GM12875 (cell line): Measurements from ENCODE around the gene THADA.

Experiments used
- H3K4me3 ChIP-seq: one replicate; pipeline ENCODE4 v1.5.1; 2011; ENCODE audit warnings: low read depth, low read length, control low read depth
- TF ChIP-seq, protein P1 (sequence below): IDR thresholded peaks from 2 replicates; pipeline ENCODE4 v1.5.1; 2011; ENCODE audit warnings: low read depth, mild to moderate bottlenecking, control low read depth, inconsistent platforms, low read length, moderate library complexity, borderline replicate concordance; ENCODE audit not compliant: insufficient read depth

THADA gene

DNA sequence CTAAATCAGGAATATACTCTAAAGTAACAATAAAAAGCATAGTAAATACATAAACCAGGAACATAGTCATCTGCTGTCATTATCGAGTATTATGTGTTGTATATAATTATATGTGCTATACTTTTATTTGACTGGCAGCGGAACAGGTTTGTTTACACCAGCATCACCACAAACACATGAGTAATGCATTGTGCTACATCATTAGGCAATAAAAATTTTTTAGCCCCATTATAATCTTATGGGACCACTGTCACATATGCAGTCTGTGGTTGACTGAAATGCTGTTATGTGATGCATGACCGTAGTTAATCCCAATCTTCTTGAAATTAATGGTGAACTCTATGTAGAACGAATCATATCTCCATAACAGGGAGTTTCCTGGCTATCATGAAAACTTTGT, 232.7 kb downstream of the THADA start:
- TF ChIP-seq, protein P1, sequence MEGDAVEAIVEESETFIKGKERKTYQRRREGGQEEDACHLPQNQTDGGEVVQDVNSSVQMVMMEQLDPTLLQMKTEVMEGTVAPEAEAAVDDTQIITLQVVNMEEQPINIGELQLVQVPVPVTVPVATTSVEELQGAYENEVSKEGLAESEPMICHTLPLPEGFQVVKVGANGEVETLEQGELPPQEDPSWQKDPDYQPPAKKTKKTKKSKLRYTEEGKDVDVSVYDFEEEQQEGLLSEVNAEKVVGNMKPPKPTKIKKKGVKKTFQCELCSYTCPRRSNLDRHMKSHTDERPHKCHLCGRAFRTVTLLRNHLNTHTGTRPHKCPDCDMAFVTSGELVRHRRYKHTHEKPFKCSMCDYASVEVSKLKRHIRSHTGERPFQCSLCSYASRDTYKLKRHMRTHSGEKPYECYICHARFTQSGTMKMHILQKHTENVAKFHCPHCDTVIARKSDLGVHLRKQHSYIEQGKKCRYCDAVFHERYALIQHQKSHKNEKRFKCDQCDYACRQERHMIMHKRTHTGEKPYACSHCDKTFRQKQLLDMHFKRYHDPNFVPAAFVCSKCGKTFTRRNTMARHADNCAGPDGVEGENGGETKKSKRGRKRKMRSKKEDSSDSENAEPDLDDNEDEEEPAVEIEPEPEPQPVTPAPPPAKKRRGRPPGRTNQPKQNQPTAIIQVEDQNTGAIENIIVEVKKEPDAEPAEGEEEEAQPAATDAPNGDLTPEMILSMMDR = no peak
- H3K4me3 ChIP-seq = no peak overlapping the region

DNA sequence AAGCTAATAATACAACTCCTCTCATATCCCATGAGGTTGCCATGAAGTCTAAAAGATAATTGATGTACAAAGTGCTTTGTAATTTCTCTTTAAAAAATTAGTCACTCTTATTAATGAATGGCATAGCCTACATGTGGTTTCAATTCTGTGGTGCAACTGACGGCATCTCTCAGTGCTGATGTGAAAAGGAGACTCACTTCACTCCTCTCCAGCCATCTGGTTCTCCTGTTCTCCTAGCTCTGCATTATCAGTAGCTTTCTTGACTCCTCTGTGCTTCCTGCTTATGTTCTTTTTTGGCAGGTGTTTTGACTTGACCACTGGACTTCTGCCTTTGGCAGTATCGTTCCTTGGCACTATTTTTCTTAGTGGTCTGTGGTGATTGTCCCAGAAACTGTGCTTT, 234.6 kb downstream of the THADA start:
- no peak overlapping the region for H3K4me3 ChIP-seq
- TF ChIP-seq, protein P1 = no peak

DNA sequence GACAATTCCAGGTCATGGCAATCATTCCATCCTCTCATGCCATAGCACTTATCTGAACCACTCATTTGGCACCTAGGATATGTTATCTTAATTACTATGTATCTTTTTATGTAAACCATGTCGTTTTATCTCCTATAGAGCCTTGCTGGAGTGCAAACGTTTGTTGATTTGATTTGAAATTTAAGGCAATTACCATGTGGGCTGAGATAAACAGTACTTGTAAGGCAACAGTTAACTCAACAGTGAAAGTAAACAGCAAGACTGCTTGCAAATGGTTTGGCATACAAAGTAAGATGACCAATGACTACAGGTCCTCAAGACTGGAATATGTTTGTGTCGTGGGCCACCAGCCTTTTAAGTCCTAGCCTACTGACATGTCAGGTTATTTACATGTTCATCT, 235.7 kb downstream of the THADA start:
- no peak overlapping the region for H3K4me3 ChIP-seq
- TF ChIP-seq, protein P1 = no peak

DNA sequence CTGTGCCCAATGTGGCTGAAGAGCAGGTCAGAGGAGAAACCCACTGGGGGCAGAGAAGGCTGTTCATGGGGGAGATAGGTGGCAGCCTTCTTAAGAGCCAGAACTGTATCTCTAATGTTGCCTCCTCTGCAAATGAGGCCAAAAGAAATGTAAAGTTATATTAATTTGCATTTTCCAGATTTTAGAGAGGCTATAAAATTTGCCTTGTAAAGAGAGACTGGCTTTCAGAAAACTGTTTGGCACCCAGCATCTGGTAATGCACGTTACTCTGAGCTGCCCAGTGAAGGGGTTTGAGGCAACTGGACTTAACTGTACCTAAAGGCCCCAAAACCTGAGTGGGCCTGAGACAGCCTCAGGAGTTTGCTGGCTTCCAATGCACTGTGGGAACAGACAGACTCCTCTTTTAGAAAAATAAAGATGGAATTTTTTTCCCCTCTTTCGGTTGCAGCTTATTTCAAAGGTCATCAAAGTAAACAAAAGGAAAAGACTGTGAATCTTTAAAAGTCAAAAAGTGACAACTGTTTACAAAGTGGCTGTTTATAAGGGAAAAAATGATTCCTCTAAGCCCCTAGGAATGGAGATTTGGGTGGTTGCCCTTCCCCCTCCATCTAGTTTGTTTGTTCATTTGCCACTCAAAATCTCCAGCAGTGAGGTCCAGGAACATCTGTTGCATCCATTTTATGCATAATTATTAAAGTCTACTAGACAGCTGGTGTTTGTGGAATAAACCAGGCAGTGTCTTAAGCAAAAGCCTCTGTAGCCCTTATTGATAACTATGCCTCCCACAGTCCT, 237.2 kb downstream of the THADA start:
- H3K4me3 ChIP-seq = no peak overlapping the region

DNA sequence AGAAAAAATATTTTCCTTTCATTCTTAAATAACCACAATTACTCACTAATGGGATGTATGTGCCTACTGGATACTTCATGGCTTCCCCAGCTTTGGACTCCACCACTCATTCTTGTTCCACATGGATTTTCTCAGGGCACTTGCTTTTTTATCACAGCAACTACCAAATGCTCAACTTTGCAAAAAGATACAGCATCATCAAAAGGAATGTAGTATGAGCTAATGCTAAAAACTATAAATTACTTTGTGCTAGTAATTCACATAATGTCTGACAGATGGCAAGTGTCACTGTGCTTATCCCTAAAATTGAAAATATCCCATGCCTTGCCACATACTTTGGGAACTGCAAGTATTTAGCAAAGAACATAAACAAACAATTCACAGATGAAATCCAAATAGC, 239.1 kb downstream of the THADA start:
- TF ChIP-seq, protein P1 = no peak
- no peak overlapping the region for H3K4me3 ChIP-seq

More for the DNA sequence above, 237.2 kb downstream of the THADA start:
- TF ChIP-seq, protein P1 = no peak

DNA sequence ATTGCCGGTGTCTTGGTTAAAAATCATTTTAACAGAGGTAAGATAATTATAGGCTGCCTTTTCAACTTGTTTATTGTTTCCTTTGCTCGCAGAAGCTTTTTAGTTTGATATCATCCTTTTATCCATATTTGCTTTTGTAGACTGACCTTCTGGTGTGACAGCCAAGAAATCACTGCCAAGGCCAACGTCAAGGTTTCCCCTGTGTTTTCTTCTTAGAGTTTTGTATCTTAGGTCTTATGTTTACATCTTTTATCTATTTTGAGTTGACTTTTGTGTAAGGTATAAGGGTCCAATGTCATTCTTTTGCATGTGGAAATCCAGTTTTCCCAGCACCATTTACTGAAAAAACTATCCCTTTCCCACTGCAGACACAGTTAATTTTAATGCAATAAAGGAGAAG, 240.4 kb downstream of the THADA start:
- TF ChIP-seq, protein P1 = no peak
- H3K4me3 ChIP-seq = no peak overlapping the region

DNA sequence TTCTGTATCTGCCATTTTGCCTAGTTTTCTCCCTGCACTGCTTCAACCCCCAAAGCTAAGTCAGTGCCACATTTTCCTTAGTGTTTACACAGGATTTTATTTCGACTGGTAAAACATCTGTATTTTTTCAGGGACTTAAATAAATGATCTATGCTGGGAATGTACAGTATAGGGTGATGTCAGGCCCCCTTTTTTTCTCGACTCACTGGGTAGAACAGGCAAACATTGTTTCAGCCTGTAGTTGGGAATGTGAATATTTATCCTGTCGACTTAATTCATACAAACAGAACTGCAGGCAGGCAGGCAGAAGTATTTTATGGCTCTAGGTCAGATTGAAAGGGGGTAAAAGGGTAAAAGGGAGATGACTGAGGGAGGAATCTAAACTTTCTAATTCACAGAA, 245.9 kb downstream of the THADA start:
- TF ChIP-seq, protein P1 = no peak
- no peak overlapping the region for H3K4me3 ChIP-seq
